ENCODE measurements around the gene TMIGD1.

The TMIGD1 gene

DNA sequence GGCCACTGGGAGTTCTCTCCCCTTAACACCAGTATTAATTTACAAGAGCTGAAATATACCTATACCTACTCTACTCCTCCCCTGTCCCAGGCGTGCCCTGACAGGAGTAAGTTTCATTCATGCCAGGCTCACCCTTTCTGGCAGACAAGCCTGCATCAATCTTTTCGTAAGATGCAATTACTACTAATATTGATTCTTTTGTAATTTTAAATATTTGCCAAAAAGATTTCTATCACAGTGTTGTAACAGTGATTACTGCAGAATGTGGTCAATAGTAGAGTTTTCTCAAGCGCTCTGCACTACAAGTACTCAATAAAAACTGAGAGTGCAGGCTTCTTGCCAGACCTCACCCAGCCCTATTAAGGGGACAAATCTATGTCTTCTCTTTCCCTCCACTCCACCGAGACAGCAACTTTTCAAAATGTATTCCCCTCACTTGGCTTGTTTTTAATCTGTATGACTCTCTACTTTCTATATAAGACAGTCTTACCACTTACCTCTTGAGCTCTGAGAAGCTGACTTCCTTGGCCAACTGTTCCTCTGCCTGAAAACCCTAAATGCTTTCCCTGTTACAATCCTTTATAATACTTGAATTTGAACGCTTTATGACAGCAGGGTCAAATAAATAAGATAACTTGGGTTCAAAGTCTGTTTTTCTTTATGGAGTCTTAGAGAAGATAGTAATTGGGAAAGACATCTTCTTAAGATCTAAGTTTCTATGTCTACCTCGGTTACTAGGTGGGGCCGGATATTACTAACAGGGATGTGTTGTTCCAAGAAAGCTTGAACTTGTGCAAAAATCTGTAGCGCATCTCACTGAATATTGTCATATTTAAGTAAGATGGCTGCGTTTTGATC is at the start of gene TMIGD1:
Gene TMIGD1, minus strand, starts transcription at position 555 of the 858 bp plus-strand sequence. CDS start 1,924 bp downstream, outside the sequence.
- no peak for TF ChIP-seq ZNF274 (IDR thresholded peaks at IDR 0.05; ENCODE audit: low read depth, low read length)
- no peak within 1 kb of the TSS for H3K4me3 ChIP-seq (ENCODE audit: low read length)

- H3K4me3 ChIP-seq (ENCODE audit: low read length): no peak overlapping the region; the same call in 1 of the 2 replicates
- no peak for TF ChIP-seq ZNF274 (IDR thresholded peaks at IDR 0.05; ENCODE audit: low read depth, low read length)
These were observed 48.5 kb upstream of the TMIGD1 start for GRCh38 chr17:30382345-30382744.

DNA sequence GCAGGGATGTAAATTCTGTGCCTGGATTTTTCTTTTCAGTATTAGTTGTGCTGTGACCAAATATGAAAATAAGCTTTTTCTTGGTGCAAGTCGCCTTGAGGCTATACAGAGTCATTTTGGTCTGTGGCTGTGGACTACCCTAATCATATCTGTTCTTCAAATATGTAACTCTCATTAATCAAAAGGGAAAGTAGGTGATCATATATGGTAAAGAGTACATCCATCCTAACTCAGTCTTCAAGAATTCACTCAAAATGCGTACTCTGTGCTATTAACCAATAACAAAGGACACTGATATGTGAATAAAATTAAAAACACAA is 47.4 kb upstream of the TMIGD1 start:
- no peak for TF ChIP-seq ZNF274 (IDR thresholded peaks at IDR 0.05; ENCODE audit: low read depth, low read length)
- H3K4me3 ChIP-seq (ENCODE audit: low read length): peak overlapping the region; percentile 76; the same call in 1 of the 2 replicates

DNA sequence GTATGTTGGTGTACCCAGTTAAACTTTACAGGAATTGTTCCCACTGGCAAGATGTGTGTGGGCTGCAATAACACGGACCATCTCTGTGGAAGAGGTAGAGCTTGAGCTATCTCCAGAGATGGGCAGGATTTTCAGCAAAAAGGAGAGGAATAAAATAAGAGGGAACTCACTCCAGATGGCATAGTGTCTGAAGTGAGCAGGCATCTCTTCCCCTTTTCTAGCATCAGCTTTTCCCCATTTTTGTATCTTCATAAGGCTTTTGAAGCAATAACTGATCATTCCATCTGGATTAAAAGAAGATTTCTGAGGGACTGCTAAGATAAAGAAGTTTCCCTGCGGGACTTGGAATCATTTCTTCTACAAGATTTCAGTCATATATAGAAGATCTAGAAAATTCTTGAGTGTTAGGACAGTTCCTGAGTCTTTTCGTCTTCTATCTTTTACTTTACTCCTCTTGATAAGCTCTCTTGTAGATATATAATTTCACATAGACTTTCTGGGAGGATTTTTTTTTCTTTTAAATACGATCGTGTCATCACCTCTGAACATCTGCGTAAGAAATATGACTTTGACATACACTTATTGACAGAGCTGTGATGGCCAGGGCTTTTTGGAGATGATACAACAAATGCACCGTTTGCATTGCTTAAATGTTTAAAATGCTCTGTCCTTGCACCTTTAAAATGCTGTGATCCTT is 46.9 kb upstream of the TMIGD1 start:
- H3K4me3 ChIP-seq (ENCODE audit: low read length): peak overlapping the region; percentile 76
- TF ChIP-seq ZNF274 (IDR thresholded peaks at IDR 0.05; ENCODE audit: low read depth, low read length): no peak

DNA sequence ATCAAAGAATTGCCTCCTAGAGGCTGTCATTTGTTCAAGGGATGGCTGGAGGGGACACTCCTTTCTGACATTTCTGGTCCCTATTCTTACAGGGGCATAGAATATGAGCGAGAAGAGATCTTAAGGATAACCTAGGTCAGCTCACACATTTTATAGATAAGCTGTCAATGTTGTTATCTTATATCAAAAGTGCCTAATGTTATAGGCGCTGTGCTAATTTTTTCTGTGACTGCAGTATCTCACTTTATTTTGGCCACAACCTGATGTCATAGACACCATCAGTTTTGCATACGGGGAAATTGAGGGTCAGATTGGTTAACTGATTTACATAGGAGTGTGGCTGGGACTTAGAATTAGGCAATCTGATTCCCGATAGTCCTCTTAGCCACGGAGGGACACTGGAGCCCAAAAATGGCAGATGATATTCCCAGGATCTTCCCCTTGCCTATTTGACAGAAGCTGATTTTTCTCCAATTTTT is 46.1 kb upstream of the TMIGD1 start:
- peak overlapping the region; percentile 76 for H3K4me3 ChIP-seq (ENCODE audit: low read length)
- no peak for TF ChIP-seq ZNF274 (IDR thresholded peaks at IDR 0.05; ENCODE audit: low read depth, low read length)

- TF ChIP-seq ZNF274 (IDR thresholded peaks at IDR 0.05; ENCODE audit: low read depth, low read length): no peak
These were observed 45.5 kb upstream of the TMIGD1 start for GRCh38 chr17:30379303-30379902.

DNA sequence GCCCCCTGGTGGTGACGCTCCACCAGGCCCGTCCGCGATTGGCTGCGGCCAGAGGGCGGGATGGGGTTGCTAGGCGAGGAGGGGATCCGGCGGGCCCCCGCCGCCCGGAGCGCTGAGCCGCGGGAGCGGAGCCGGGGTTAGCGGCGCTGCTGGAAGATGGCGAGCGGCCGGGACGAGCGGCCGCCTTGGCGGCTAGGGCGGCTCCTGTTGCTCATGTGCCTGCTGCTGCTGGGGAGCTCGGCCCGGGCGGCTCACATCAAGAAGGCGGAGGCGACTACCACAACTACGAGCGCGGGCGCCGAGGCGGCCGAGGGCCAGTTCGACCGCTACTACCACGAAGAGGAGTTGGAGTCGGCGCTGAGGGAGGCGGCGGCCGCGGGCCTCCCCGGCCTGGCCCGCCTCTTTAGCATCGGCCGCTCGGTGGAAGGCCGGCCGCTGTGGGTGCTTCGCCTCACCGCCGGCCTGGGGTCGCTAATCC is 45.0 kb upstream of the TMIGD1 start, which contains the start of gene CPD:
Gene CPD, plus strand, starts transcription at position 103 of the 478 bp plus-strand sequence. Its CDS starts 54 bp downstream, at position 157.
- TF ChIP-seq ZNF274 (IDR thresholded peaks at IDR 0.05; ENCODE audit: low read depth, low read length): no peak
- H3K4me3 ChIP-seq (ENCODE audit: low read length): peak within 1 kb of the TSS; percentile 76

More at GRCh38 chr17:30379303-30379902, 45.5 kb upstream of the TMIGD1 start:
- peak overlapping the region; percentile 76 for H3K4me3 ChIP-seq (ENCODE audit: low read length)

DNA sequence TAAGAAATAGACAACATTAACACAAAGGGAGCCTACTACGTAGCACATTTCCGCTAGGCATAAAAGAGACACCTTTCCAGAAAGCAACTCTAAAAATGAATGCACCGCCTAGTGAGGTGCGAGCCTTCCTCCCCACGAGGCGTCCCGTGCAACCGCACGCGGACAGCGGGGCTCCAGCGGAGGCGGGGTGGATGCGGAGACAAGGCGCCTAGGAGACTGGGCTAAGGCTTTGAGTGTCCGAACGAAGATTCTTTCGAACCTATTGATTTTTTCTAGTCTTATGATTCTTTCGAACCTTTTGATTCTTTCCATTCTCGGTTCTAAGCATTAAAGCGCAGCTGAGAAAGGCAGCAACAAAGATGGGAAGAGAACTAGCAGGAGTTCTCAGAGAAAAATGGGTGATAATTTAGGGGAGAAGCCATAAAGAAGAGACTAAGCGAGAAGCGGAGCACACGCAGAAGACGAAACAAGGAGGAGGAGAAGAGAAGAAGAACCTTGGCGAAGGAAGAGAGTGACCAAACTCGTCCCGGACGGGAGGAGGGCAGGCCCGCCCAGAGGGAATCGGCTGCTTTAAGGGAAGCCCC is 44.5 kb upstream of the TMIGD1 start:
- no peak for TF ChIP-seq ZNF274 (IDR thresholded peaks at IDR 0.05; ENCODE audit: low read depth, low read length)
- peak overlapping the region; percentile 61; the same call in 1 of the 2 replicates for H3K4me3 ChIP-seq (ENCODE audit: low read length)

DNA sequence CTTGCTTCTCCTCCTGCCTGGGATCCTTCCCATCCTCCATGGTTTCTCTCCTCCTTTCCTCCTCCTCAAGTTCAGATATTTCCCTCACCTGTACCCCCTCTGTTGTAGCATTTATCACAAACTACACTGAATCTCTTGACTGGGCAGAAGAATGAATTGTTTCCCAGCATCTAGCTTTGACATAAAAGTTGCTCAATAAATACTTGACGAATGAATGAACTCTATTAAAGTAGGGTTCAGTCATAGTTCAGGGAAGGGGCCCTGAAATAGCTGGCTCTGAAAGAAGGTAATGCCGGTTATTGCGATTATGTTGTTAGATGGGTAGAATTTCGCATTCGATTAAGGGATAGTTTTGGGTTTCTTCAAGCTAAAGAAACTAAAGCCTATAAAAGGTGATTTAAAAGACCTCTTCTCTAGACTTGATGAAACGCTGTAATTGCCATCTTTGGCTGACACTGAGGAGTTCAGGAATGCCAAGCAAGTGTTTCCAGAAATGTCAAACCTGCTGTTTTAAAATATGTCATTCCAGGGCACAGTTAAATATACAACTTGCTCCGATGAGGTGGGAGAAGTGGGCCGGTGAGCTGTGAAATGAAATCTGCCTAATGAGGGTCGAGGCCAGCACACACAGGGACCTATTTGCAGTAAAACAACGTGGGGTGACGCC is 43.9 kb upstream of the TMIGD1 start:
- no peak for TF ChIP-seq ZNF274 (IDR thresholded peaks at IDR 0.05; ENCODE audit: low read depth, low read length)
- peak overlapping the region; percentile 61; the same call in 1 of the 2 replicates for H3K4me3 ChIP-seq (ENCODE audit: low read length)

- no peak for TF ChIP-seq ZNF274 (IDR thresholded peaks at IDR 0.05; ENCODE audit: low read depth, low read length)
- no peak overlapping the region for H3K4me3 ChIP-seq (ENCODE audit: low read length)
These were observed 43.0 kb upstream of the TMIGD1 start for GRCh38 chr17:30376621-30377452.

GRCh38 chr17:30375661-30376060 is 41.8 kb upstream of the TMIGD1 start:
- TF ChIP-seq ZNF274 (IDR thresholded peaks at IDR 0.05; ENCODE audit: low read depth, low read length): no peak
- no peak overlapping the region for H3K4me3 ChIP-seq (ENCODE audit: low read length)

- no peak overlapping the region for H3K4me3 ChIP-seq (ENCODE audit: low read length)
- TF ChIP-seq ZNF274 (IDR thresholded peaks at IDR 0.05; ENCODE audit: low read depth, low read length): no peak
These were observed 38.9 kb upstream of the TMIGD1 start for GRCh38 chr17:30372755-30373154.

All from GM08714 (cell line).